CD4-positive, alpha-beta T cell treated with Interferon gamma for 1 hour (primary cell): ENCODE measurements around the gene ZNF831.
A peak's percentile ranks its signal among the peaks of the same experiment; 100 is the strongest.

Experiments used
- DNase-seq: peaks from one replicate; pipeline ENCODE4 v3.0.0-alpha.2; 2020

The ZNF831 gene

DNA sequence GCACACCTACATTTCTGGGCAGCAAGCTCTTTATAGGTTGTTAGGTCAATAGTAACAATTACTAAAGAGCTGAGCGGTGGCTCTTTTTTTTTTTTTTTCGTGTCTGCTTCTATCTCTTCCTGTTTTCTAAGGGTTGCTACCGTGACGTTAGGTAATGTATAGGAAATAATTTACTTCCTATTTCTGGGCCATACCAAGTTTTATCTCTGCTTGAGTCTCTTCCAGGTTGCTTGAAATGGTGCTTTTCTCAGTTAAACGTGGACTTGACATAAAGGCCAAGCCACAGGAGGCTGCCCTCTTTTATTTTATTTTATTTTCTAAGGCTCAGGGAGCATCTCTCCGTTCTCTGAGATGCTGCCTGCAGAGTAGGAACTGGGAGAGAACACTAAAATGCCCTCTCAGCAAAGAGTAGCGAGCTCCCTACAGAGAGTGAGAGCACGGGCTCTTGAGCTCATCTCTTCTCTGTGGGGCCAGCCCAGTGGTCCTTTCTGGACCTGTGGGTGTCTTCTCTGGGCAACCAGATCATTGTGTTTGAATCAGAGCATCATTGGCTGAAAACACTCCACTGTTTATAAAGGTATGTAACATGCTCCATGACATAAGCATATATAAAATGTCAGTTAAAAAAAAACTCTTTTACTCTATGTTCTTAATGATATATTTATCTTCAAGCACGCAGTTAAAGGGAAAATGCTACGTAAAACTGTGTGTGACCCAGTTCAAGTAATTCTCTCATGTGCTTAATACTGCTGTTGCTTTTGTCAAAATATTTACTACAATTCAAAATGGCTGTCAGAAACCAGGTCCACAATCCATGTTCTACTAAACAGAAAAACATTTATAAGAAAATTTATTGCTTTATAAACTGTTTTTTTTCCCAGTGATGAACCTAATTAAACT, at the start of gene ZNF831:
Gene ZNF831 (plus strand): TSS at position 191 of the 900 bp plus-strand sequence. CDS start 27,199 bp downstream, outside the sequence.
- DNase-seq = peak; percentile 48

DNA sequence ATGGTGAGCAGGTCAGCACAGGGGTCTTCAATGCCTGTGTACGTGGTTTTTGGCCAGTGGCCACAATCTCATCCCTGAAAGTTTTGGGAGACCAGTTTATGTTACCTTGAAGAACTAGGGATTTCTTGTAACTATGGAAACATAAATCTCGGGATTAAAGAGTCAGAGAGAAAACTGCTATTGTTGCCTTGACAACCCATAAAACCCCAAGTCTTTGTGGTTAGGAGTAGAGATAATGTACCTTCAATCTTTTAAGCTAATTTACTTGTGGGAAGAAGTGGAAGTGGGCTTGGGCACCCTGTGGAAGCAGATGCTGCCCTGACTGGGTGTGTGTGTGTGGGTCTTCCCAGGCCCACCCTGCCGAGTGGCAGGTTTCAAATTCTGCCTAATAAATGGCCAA, 46.1 kb upstream of the ZNF831 start:
- no peak for DNase-seq

DNA sequence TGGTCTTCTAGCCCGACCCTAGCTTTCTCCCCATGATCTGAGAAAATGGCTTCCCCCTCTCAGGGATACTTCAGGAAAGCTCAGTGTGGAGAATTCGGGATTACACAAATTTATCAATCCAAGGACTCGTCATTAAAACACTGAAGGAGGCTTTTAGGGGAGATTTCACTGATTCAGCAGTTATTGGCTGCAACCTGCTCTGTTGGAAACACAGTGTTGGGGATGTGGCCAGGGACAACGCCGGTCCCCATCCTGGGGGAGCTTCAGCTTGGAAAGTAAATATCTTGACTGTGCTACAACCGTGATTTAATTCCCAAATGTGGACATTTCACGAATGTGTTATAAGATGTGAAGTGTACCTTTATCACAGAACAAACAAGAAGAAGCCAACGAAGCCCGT, 44.8 kb upstream of the ZNF831 start:
- no peak for DNase-seq

DNA sequence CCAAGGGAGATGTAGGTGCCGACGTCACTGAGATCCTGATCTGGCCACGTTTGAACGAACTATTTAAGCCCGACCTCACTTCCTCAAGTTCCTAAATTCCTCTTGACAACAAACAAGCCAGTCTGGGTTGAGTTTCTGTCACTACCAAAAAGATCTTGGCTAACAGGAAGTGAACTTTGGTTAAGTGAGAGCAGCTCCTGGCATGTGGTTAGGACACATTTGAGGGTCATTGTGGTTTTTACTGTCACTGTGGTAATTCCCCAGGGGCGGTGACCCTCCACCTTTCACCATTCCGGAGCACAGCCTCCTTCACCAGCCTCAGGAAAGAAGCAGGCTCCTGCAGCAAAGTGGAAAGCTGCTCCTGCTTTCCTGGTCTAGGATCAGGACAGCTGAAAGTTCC, 43.1 kb upstream of the ZNF831 start:
- peak; percentile 53 for DNase-seq

DNA sequence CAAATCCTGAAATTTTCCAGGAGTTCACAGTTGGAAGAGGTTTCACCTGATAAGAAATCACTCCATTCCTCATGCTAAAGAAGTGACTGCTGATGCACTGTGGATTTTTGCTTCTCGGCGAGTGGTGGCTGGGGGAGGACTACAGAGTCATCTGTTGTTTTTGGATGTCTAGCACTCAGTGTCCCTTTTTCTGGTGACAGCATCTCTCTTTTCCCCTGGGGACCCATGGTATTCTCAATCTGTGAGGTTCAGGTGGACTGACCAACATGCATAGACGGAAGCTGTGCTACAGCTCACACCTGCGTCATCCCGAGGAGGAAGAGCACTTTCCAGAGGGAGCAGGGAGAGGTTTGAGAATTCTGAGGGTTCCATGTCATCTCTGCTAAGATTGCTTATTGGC, 42.7 kb upstream of the ZNF831 start:
- DNase-seq = no peak

DNA sequence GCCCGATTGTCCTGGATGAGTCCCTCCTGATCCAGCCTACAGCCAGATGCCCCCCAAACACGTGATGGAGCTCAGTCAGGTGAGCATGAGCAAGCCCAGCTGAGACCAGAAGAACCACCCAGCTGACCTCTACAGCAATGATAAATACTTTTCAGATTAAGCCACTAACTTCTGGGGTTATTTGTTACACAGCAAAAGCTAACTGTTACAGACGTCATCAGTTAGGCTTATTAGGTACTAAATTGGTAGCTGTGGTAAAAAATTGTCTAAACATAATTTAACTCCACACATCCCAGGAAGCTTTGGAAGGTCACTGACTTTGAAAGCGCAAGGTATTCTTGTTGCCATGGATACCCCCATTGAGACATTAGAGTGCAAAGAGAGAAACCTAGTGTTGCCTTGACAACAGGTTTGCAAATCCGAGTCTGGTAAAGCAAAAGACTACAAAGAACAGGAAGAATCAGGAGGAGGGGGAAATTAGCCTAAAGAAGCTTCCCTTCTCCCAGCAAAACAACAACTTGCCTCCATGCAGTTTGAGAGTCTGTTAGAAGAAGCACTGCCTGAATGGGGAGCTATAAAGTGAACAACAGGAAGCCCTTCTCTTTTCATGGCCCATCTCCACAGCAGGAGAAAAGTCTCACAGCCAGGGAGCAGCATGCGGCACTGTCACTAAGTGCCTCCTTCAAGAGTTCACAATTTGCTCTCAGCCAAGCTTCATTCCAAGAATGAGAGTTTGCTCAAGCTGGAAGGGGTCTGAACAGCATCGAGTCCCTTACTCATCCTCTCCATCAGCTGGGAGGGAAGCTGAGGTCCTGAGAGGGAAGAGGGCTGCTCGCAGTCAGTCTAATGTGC, 41.7 kb upstream of the ZNF831 start:
- peak; percentile 23 for DNase-seq

DNA sequence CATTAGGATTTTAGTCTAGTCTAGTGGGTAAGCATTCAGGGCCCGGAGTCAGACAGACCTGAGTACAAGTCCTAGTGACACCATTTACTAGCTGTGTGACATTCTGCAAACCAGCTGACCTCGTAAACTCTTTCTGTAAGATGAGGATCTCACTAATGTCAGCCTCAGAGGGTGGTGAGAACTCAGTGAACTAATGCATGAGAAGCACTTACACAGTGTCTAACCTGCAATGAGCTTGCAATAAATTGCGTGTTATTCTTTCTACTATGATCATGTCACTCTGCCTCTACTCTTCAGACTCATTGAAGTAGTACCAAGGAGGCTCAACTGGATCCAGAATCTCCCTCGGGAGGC, 41.1 kb upstream of the ZNF831 start:
- no peak for DNase-seq

DNA sequence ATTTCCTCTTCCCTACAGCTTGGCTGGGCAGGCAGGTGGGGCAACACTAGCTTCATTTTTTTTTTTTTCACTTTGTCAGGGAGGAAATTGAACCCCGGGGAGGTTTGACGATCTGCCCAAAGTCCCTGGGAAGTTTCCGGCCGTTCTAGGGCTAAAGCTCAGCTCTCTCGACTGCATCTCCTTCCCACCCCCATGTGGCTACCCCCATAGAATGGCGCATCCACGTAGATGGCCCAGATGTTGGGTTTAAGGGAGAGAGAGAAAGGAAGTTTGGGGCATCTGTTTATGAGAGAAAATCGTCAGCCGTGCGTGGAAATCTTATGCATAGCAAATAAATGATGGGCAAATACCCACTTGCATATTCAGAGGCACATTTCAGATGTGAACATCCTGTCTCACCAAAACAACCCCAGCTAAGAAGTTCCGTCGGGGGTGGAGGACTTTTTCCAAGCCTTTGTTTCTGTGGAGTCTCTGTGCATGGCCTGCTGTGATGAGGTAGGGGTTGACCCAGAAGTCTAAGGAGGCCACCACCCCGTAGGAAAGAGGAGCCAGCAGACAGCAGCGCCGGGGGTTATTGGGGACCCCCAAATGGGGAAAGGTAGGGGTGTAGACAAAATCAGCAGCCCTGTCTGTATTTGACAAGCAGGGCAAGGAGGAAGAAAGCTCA, 40.5 kb upstream of the ZNF831 start:
- DNase-seq = peak; percentile 68

DNA sequence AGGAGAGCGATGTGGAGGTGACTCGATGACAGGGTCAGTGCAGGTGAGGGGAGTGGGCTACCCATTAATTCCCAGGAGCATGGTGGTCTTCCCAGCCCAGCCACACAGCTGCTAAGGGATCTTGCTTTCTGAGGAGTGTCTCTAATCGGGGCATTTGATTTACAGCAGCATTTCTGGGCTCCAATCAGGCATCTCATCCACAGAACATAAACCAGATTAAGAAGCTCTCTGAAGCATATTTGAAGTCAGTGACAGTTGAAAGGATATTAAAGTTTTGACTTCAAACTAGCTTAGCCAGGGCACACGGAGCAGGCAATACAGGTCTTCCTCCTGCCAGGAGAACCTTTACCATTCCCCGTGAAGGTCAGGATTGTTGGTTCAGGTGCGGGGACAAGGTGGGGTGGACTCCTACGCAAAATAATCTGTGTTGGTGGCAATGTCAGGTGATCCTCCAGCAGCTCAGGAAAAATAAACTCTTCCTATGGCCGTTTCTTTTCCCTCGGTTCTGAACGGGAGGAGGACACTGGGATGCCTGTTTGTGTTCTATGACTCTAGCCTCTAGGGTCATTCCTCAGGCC, 39.9 kb upstream of the ZNF831 start:
- no peak for DNase-seq

DNA sequence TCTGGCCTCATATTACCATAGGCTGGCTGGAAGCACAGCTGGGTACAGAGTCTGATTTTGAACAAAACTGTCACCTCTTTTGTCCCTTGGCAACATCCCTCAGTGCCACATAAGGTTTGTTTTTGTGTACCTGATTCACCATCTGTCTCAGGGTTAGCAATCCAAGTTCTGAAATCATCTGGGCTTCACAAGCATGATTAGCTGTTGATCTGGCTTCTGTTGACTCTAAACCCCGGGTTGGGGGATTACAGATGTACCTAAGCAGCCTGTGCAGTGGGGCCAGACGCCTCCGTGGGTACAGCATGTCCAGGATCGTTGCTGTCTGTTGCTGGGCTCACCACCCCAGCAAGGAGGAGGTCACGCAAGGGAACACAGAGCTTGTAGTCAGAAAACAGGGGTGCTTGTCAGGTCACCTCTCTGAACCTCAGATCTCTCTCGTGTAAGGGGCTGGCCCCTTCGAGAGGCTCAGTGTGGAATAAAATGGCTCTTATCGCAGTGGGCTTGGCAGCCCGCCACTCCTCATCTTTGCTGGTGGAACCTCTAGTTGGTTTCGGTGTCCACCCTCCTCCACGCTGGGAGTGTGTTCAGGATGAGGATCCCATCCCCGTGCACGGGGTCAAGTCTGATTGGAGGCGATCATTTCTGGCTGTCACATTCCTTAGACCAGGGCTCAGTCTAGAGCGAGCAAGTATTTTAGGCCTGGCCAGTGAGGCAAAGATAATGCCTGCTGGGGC, 39.2 kb upstream of the ZNF831 start:
- no peak for DNase-seq

DNA sequence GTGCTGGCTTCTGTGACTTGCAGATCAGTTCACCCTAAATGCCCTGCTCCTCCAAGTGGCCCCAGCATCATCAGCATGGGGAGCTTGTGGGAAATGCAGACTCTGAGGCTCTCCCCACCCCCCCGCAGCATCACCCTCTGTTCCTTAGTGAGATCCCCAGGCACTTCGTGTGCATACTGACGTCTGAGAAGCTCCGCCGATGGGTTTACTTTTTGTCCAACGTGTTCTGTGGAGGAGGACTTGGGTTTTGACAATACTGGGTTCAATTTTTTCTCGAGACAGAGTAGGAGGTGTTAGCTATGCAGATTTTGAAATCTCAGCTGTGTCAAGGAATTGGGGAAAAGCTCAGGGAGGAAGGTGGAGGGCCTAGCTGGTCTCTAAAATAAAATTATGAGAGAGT, 38.3 kb upstream of the ZNF831 start:
- DNase-seq = no peak

DNA sequence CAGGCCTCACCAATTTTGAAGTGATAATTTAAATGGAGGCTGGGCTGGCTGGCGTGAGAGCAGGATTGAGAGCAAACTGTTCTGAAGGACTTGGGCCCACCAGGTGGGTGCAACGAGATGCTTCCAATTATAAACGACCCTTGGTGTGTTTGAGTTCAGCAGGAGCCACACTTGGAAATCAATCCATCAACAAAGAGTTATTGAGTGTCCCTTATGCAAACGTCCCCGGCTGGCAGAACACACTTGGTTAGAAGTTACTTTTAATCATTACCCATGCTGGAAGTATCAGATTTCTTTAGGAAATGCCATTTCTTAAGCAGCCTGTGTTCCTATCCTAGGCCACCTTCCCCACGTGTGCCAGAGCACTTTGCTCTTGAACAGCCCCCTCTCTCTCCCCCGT, 37.8 kb upstream of the ZNF831 start:
- DNase-seq = no peak

DNA sequence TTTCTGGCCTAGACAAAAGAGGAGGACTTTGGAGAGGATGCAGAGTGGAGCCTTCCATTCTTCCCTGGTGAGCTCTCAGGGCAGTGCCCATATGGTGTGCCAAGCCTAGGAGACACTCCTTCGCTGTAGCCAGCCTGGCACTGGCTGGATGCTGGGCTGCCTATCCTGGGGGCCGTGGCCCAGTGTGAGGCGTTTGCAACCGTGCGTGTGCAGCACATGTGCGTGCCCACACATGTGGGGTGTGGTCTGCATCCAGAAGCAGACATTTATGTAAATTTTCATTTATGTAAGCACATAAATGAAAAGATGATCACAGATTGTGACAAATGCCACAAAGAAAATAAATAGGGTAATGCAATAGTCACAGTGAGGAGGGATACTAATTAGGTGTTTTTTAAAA, 35.8 kb upstream of the ZNF831 start:
- DNase-seq = no peak

DNA sequence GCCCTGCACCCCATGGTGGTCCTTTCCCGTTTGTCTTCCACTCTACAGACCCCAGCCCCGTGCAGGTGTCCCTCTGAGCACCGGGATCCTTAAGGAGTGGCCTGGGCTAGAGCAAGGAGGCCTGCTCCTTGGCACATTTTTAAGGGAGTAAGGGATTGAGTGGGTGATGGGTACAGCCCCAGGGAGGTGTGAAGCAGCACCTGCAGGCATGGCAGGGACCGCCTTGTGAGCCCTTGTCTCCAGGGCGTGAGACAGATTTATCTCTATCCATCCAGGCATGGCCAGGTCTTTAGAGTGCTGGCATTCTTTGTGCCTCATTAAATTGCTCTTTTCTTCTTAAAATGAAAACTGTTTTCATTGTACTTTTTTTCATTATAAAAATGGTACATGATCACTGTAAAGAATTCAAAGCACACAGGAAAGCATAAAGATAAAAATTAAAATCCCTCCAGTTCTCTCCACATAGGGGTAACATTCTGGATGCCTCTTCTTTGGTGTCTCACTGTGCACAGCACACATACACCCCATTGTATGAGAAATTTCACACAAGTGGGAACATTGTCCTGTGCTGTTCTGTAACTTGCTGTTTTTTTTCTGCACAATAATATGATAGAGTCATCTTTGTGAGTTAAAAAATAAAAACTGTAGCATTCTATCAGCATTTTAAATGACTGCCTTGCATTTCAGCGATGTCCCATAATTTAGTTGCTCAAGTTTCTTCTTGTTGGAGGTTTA, 31.9 kb upstream of the ZNF831 start:
- no peak for DNase-seq

DNA sequence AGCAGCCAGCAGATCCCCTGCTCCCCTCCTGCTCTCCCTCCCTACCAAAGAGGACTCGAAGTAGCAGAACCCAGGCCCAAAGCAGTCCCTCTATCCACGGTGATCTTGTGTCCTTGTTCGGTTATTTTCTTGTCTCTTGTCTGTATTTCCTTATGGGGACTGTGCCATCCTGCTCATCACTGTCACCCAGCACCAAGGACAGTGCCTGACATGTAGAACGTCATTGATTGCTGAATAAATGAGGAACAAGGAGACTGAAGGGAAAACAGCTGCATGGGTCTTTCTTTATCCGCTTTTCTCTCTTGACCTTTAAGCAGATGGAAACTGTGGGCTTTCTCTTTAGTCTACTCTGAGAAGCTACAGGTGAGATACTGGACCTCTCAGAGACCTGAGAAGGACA, 29.4 kb upstream of the ZNF831 start:
- no peak for DNase-seq

DNA sequence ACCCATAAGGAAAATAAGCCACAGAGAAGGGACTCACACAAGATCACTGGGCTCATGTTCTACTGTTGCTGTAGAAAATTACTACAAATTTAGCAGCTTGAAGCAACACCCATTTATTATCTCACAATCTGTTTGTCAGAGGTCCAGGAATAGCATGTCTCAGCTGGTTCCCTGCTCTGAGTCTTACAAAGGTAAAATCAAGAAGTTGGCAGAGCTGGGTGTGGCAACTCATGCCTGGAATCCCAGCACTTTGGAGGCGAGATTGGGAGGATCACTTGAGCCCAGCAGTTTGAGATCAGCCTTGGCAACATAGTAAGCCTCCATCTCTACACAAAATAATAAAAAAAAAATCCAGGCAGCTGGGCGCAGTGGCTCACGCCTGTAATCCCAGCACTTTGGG, 28.5 kb upstream of the ZNF831 start:
- DNase-seq = no peak

DNA sequence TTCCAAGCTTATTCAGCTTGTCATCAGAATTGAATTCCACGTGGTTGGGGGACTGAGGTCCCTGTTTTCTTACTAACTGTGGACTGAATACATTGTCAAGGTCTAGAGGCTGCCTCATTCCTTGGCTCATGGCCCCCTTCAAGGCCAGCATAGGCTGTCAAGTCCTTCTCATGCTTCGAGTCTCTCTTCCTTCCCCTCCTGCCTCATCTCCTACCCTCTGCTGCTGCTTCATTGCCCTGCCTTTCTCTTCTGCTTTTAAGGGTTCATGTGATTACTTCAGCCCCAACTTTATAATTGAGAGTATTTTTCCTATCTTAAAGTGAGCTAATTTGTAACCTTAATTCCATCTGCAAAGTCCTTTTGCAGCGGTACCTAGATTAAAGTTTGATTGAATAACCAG, 27.6 kb upstream of the ZNF831 start:
- DNase-seq = no peak

DNA sequence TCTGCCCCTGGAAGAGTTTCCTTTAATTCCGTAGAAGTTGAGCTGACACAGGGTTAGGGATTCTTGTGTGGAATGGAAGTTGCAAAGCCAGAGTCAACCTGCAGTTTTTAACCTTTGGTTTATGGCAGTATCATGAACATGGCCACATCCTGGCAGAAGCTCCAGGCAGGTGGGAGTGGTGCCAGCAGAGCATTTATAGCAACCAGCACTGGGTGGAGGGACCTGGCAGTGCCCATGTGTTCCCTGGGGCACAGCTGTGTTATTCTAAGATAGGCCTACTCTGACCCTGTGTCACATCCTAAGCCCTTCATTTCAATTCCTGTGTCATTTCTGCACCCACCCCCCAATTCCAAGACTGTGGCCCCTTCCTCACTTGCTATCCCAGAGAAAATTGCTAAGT, 26.1 kb upstream of the ZNF831 start:
- no peak for DNase-seq

DNA sequence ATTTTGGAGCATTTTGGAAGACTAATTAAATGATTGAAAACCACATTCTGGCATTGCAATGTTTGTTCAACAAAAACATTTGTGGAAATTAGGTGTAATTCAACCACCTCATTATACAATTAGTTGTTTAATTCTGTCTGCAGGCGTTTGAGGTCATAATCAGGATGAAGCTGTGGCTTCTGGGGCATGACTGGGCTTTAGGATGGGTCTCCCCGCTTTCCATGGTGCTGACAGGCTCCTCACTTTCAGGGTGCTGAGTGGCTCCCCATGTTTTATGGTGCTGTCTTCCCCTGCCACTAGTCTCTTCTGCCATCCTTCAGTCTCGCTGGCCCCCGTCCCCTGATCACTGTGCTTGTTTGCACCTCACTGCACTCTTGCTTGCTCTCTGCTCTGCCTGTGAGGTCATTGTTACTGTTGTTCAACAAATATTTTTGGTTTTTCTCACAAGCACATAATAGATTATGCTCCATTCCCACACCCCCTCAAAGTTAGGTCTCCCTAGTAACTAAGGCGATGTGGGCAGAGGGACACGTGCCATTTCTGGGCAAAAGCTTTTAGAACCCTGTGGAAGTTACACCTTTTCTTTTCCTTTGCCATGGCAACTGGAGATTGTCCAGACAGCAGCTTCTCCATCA, 25.4 kb upstream of the ZNF831 start:
- no peak for DNase-seq

DNA sequence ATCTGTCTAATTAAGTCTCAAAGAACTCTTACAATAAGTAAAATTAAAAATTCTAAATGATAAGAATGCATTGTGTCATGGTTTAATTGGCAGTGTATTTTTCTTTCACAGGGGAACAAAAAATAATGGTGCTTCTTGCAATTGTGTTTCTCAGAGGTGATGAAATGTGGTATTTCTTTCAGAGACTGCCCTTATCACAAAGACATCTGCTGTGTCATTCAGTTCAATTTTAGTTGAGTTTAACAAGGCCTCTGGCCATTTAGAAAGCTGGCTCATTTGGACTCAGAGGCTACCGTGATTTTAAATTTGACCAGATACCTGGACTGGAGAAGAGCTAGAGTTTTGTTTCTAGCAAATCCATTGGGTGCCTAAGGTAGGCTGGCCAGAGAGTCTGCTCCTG, 23.6 kb upstream of the ZNF831 start:
- no peak for DNase-seq
